Fibroblast of skin of scalp (primary cell): ENCODE measurements around the gene UNC45B.
A peak's percentile ranks its signal among the peaks of the same experiment; 100 is the strongest.
"Not testable (repeated sequence)": the region's sequence is repeated elsewhere in the genome, so short reads cannot be mapped to it uniquely, and the experiment has no call there.

Source experiments
- DNase-seq: peaks from one replicate; pipeline ENCODE4 v3.0.0-alpha.2; 2013

UNC45B gene

DNA sequence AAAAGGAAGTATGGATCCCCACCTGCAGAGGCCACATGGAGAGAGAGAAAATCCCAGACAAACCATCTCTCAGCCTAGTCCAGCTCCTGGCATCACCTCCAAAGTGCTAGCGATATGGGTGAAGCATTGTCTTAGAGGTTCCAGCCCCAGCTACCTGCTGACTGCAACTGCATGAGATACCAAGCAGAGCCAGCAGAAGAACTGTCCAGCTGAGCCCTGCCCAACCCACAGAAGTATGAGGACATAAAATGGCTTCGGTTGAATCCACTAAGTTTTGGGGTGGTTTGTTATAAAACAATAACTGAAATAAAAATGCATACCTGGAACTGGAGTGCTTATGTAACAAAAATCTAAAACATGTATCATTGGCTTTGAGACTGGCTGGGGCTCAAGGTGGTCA is 74.8 kb downstream of the UNC45B start:
- DNase-seq: no peak

DNA sequence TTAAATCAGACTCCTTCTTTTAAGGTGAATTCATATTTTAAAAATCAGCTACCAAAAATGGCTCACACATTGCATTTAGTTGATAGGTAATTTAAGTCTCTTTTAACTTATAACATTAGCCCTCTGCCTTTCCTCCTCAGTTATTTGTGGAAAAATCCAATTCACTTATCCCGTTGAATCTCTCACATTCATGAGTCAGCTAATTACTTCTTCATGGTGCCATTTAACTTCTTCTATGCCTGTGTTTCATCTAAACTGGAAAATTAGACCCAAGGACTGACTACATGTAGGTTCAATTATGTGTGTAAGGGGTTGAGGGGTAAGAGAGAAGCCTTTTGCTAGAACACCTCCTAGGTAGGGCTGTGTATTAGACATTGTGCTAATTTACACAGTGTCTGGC is 76.8 kb downstream of the UNC45B start:
- no peak for DNase-seq

DNA sequence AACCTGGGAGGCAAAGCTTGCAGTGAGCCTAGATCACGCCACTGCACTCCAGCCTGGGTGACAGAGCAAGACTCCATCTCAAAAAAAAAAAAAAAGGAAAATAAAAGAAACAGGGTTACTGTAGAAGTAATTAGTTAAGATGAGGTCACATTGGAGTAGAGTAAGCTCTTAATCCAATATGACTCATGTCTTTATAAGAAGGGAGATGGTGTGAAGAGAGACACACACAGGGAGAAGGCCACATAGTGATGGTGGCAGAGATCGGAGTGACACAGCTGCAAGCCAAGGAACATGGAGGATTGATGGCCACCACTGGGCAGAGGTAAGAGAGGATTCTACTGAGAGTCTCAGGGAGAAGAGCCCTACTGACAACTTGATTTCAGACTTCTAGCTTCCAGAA is 79.9 kb downstream of the UNC45B start:
- no peak for DNase-seq

DNA sequence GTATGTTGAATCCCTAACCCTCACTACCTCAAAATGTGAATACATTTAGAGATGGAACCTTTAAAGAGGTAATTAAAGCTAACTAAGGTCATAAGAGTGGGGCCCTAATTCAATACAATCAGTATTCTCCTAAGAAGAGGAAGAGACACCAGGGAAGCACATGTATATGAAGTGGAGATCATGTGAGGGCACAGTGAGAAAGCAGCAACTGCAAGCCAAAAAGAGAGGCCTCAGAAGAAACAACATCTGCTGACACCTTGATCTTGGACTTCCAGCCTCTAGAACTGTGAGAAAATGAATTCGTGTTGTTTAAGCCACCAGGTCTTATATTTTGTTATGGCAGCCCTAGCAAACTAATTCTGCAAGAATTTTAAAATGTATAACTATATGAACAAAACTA is 82.0 kb downstream of the UNC45B start:
- DNase-seq: no peak

GRCh38 chr17:35234315-35234714 is 86.7 kb downstream of the UNC45B start:
- DNase-seq: not testable (repeated sequence)

DNA sequence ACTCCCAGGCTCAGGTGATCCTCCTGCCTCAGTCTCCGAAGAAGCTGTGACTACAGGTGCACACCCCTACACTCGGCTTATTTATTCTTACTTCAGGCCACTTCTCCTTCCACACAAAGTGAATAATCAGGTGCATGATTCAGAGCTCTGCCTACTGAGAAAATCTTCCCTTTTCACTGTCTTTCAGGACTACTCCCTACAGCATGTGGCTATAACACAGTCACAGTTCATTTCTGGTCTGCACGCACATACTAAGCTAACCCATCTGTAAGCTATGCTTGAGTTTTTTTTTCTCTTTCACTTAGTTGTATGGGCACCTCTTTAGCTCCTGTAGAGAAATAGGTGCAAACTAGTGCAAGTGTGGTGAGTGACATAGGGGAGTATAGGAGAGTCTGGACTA is 87.7 kb downstream of the UNC45B start:
- DNase-seq: no peak

DNA sequence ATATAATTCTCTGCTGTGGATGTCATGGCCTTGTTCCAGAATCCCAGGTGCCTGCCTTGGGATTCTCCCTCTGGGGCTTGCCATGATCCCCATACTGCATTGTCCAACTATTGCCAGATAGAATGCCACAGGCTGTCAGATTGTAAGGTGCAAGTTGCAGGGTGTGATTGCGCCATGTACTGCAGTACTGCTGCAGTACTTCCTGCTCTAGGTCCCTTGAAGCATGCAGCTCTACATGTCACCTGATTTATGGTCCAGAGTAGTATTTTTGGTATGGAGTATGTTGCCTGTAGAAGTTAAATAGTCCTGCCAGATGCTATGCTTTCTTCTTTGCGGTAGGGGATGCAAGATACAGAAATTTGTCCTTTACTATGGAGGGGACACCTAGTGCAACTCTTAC is 88.3 kb downstream of the UNC45B start:
- no peak for DNase-seq

- no peak for DNase-seq
These were observed 89.2 kb downstream of the UNC45B start for GRCh38 chr17:35236821-35237220.

DNA sequence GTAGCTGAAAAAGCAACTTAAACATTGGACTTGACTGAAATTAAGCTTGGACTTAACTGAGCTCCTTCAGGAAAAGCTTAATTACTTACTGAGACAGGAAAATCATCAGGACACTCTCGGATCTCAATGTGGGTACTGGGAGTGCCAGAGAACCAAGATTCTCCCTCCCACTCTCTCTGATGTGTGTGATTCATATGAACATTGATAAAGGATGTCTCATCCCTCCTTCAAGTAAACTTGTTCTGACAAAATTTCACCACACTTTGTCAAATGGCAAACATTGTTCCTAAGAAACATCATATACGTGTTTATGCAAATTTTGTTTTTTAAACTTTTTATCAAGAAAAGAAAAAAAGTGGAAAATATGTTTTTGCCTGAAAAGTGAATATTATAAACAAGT is 91.2 kb downstream of the UNC45B start:
- DNase-seq: peak; percentile 35
